NB4 (cell line): ENCODE measurements around the gene ROR2.
A peak's percentile ranks its signal among the peaks of the same experiment; 100 is the strongest.

Experiments
- POLR2A ChIP-seq: IDR thresholded peaks from 2 replicates; pipeline ENCODE4 v1.6.1; 2011; ENCODE audit warnings: mild to moderate bottlenecking; ENCODE audit not compliant: insufficient read length; ENCODE audit errors: extremely low read depth
- TF ChIP-seq, protein P1 (sequence below): IDR thresholded peaks from one replicate; pipeline ENCODE4 v1.5.1; 2012; ENCODE audit warnings: low read depth, low read length
- TF ChIP-seq, protein P2 (sequence below): IDR thresholded peaks from 2 replicates; pipeline ENCODE4 v1.6.1; 2011; ENCODE audit warnings: low read depth, low read length

DNA sequence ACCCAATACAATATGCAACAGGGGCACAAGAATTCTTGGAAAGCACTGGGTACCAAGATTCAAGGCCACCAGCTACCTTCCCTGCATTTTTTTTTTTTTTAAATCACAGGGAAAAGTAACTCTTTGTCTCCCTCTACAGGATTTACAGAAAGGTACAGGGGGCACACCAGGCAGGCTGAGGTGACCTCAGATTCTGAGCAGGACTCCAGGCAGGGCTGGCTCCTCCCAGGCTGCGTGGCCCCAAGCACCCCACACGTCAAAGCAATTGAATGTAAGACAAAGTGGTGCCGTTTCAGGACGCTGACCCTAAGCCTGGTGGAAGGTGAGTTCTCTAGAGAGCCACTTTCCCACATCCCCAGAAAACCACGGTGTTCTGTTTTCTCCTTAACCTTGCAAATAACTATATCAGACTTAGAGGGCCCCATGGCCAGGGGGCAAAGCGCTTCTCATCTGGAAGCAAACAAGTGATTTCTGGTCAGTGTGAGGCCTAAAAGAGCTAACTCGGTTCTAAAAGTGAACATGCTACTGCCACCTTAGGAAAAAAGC lies 222.6 kb downstream of the ROR2 start:
- TF ChIP-seq, protein P1, sequence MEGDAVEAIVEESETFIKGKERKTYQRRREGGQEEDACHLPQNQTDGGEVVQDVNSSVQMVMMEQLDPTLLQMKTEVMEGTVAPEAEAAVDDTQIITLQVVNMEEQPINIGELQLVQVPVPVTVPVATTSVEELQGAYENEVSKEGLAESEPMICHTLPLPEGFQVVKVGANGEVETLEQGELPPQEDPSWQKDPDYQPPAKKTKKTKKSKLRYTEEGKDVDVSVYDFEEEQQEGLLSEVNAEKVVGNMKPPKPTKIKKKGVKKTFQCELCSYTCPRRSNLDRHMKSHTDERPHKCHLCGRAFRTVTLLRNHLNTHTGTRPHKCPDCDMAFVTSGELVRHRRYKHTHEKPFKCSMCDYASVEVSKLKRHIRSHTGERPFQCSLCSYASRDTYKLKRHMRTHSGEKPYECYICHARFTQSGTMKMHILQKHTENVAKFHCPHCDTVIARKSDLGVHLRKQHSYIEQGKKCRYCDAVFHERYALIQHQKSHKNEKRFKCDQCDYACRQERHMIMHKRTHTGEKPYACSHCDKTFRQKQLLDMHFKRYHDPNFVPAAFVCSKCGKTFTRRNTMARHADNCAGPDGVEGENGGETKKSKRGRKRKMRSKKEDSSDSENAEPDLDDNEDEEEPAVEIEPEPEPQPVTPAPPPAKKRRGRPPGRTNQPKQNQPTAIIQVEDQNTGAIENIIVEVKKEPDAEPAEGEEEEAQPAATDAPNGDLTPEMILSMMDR, result peak; percentile 46
- TF ChIP-seq, protein P2, sequence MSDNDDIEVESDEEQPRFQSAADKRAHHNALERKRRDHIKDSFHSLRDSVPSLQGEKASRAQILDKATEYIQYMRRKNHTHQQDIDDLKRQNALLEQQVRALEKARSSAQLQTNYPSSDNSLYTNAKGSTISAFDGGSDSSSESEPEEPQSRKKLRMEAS, result 0 out of 2 replicates have a peak, but pooled peaks have one; percentile 4
- TF ChIP-seq POLR2A, result no peak
